A549 (cell line): Measurements from ENCODE around the gene HPD. TPM values are rescaled to one million over a fixed set of nuclear protein-coding genes. Genes with fewer than 3 reads are reported as not detected.
"Not testable (repeated sequence)": the region's sequence is repeated elsewhere in the genome, so short reads cannot be mapped to it uniquely, and the experiment has no call there.

Experiments
- ATAC-seq, 2 experiments: fragments of 200-7000 bp in 1 of 2; fragments of >200 bp in 1 of 2; cut with Nextera tagmentation in 1 of 2; cut with Tn5 transposase in 1 of 2; 3 replicates each; pipeline versions ENCODE4 v1.8.0 to v1.9.1; 2018 to 2020; ENCODE audit warnings: mild to moderate bottlenecking in 1 of 2, moderate library complexity in 1 of 2
- CTCF ChIA-PET: fragments of 300-600 bp; sonication (Branson Sonifier 250); formaldehyde crosslinking; extraction: SDS; loops from one replicate; lab custom pipeline; 2021; ENCODE audit warnings: antibody characterized with exemption, inconsistent platforms; lab: Yijun Ruan, JAX
- POLR2A ChIA-PET: fragments of 350-600 bp; formaldehyde crosslinking; extraction: SDS; loops from one replicate; lab custom pipeline; 2021; ENCODE audit warnings: antibody characterized with exemption, inconsistent platforms; lab: Yijun Ruan, JAX
- DNase-seq, 2 experiments: peaks; one replicate each; pipeline versions ENCODE4 v3.0.0 to v3.0.0-alpha.2; 2011 to 2016; ENCODE audit warnings: low read depth in 1 of 2, low spot score in 1 of 2
- FAIRE-seq: peaks from 2 replicates; lab custom pipeline; 2011; peaks lifted over from hg19 to GRCh38; lab: Jason Lieb, UNC
- H3K27ac ChIP-seq, 2 experiments: fragments of >200 bp; sonication (Bioruptor Twin); formaldehyde crosslinking; 3 replicates each; pipeline ENCODE4 v1.5.1; 2016 to 2017
- H3K4me1 ChIP-seq: fragments of >200 bp; sonication (Bioruptor Twin); formaldehyde crosslinking; 3 replicates; pipeline ENCODE4 v1.6.1; 2016
- H3K4me2 ChIP-seq: fragments of >200 bp; sonication (Bioruptor Twin); formaldehyde crosslinking; 3 replicates; pipeline ENCODE4 v1.6.1; 2016
- H3K4me3 ChIP-seq: fragments of >200 bp; sonication (Bioruptor Twin); formaldehyde crosslinking; 3 replicates; pipeline ENCODE4 v1.5.1; 2016
- H3K9me3 ChIP-seq: fragments of >200 bp; sonication (Bioruptor Twin); formaldehyde crosslinking; 3 replicates; pipeline ENCODE4 v1.6.1; 2016
- CBX2 ChIP-seq: fragments of 200-600 bp; sonication (generic); IDR thresholded peaks from 2 replicates; pipeline ENCODE4 v1.6.1; 2016; ENCODE audit warnings: low read depth, mild to moderate bottlenecking, borderline replicate concordance
- CHD4 ChIP-seq: fragments of 200-600 bp; sonication (generic); IDR thresholded peaks from 2 replicates; pipeline ENCODE4 v1.6.1; 2016; ENCODE audit warnings: antibody characterized with exemption, mild to moderate bottlenecking, borderline replicate concordance
- EHF ChIP-seq: fragments of 250-450 bp; sonication (Bioruptor Pico); IDR thresholded peaks from 2 replicates; pipeline ENCODE4 v1.5.0; 2020; ENCODE audit warnings: mild to moderate bottlenecking
- EHMT2 ChIP-seq: fragments of 200-600 bp; sonication (generic); IDR thresholded peaks from 2 replicates; pipeline ENCODE4 v1.6.1; 2016; ENCODE audit warnings: antibody characterized with exemption, low read depth, mild to moderate bottlenecking, moderate library complexity
- ESRRA ChIP-seq: fragments of 150-350 bp; IDR thresholded peaks from 2 replicates; pipeline ENCODE4 v1.6.1; 2014; ENCODE audit warnings: mild to moderate bottlenecking, low read length, borderline replicate concordance
- FOSB ChIP-seq: fragments of 250-450 bp; sonication (Bioruptor Pico); IDR thresholded peaks from 2 replicates; pipeline ENCODE4 v1.5.0; 2020; ENCODE audit warnings: mild to moderate bottlenecking, moderate library complexity
- FOSL2 ChIP-seq, 2 experiments: fragments of 450-650 bp in 1 of 2; fragments of >200 bp in 1 of 2; sonication (Bioruptor Twin) in 1 of 2; formaldehyde crosslinking; IDR thresholded peaks; 2 replicates each; pipeline versions ENCODE4 v1.5.0 to v1.6.1; 2016 to 2020; ENCODE audit warnings: mild to moderate bottlenecking in 1 of 2, moderate library complexity in 1 of 2
- HDAC2 ChIP-seq: fragments of 200-600 bp; sonication (generic); IDR thresholded peaks from 2 replicates; pipeline ENCODE4 v1.6.1; 2016
- HOXB5 ChIP-seq: fragments of 250-450 bp; sonication (Bioruptor Pico); IDR thresholded peaks from 2 replicates; pipeline ENCODE4 v1.5.0; 2020; ENCODE audit warnings: mild to moderate bottlenecking, moderate library complexity
- JUN ChIP-seq, 2 experiments: fragments of >200 bp; sonication (Bioruptor Twin); formaldehyde crosslinking; IDR thresholded peaks; 2 replicates in 1 of 2; 3 replicates in 1 of 2; pipeline ENCODE4 v1.6.1; 2016 to 2017
- KDM1A ChIP-seq: fragments of 200-600 bp; sonication (generic); IDR thresholded peaks from 2 replicates; pipeline ENCODE4 v1.6.1; 2016; ENCODE audit warnings: low read depth, mild to moderate bottlenecking
- NR3C1 ChIP-seq: fragments of >200 bp; sonication (Bioruptor Twin); formaldehyde crosslinking; IDR thresholded peaks from 3 replicates; pipeline ENCODE4 v1.6.1; 2017
- PHF8 ChIP-seq: fragments of 200-600 bp; sonication (generic); IDR thresholded peaks from 2 replicates; pipeline ENCODE4 v1.6.1; 2016; ENCODE audit warnings: low read depth, mild to moderate bottlenecking, antibody characterized with exemption, moderate library complexity, borderline replicate concordance
- RAD21 ChIP-seq, 2 experiments: fragments of >200 bp in 1 of 2; sonication (Bioruptor Twin) in 1 of 2; formaldehyde crosslinking in 1 of 2; IDR thresholded peaks in 1 of 2; conservative IDR thresholded peaks in 1 of 2; 2 replicates in 1 of 2; 3 replicates in 1 of 2; pipeline ENCODE4 v1.6.1; 2012 to 2018; ENCODE audit warnings: inconsistent platforms in 1 of 2
- RCOR1 ChIP-seq: fragments of 150-350 bp; IDR thresholded peaks from 2 replicates; pipeline ENCODE4 v1.6.1; 2014; ENCODE audit warnings: antibody characterized with exemption, low read length, low read depth
- ZNF302 ChIP-seq: fragments of 250-450 bp; sonication (Bioruptor Pico); IDR thresholded peaks from 2 replicates; pipeline ENCODE4 v1.9.0; 2021; ENCODE audit warnings: inconsistent platforms, mild to moderate bottlenecking, moderate library complexity
- ZSCAN20 ChIP-seq: fragments of 250-450 bp; sonication (Bioruptor Pico); IDR thresholded peaks from 2 replicates; pipeline ENCODE4 v1.8.0; 2022; ENCODE audit warnings: mild to moderate bottlenecking, moderate library complexity
- WGBS: methylation state at CpG from one replicate; pipeline ENCODE4 v1.1.6; 2017; ENCODE audit errors: missing lambda C conversion rate; 5-methylcytosine and 5-hydroxymethylcytosine counted together
- polyA plus RNA-seq, 4 experiments: library from polyadenylated mRNA; depleted of rRNA in 3 of 4; stranded (reverse); fragments of >200 nt; fragmentation: RNase III in 1 of 4; extraction: RNeasy Plus Mini Kit Qiagen cat#74134 plus additional on column Dnase treatment in 1 of 4; gene quantifications; 2 replicates in 3 of 4; 3 replicates in 1 of 4; pipeline ENCODE4 v1.2.3, GENCODE V29; 2011 to 2017
- TF ChIP-seq, protein P1 (sequence below): fragments of 250-450 bp; sonication (Bioruptor Pico); IDR thresholded peaks from 2 replicates; pipeline ENCODE4 v1.5.0; 2020; ENCODE audit warnings: low read depth, mild to moderate bottlenecking, moderate library complexity
- TF ChIP-seq, protein P2 (sequence below): fragments of 200-600 bp; sonication (generic); IDR thresholded peaks from 2 replicates; pipeline ENCODE4 v1.6.1; 2016; ENCODE audit warnings: antibody characterized with exemption, mild to moderate bottlenecking, moderate library complexity
- TF ChIP-seq, protein P3 (sequence below): fragments of 250-450 bp; sonication (Bioruptor Pico); IDR thresholded peaks from 2 replicates; pipeline ENCODE4 v1.5.0; 2021; ENCODE audit warnings: mild to moderate bottlenecking, moderate library complexity, borderline replicate concordance
- TF ChIP-seq, protein P4 (sequence below): IDR thresholded peaks from 2 replicates; pipeline ENCODE4 v1.6.1; 2012

Gene HPD
- polyA plus RNA-seq, 2 of the 4 experiments (the other 2 are of a cell fraction), result 1.7 to 1.8 TPM

DNA sequence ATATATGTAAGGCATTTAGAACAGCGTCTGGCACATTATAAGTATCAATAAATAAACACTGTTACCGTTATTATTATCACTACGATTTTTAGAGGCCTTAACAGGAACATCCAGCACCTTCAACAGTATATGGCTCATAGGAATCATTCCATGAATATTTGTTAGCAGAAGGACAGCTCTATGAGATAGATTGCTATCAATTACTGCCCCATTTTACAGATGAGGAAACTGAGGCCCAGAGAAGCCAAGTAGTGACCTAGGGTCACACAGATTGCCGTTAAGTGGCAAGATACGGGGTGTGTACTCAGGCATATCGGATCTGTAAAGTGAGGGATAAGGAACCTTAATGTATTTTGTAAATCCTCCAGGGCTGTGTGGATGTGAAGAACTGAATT is 29.4 kb upstream of the HPD start:
- H3K4me2 ChIP-seq, result peak overlapping the region; percentile 82
- ATAC-seq, result no peak
- peak overlapping the region; percentile 69 for H3K4me3 ChIP-seq
- POLR2A ChIA-PET, result interaction anchor here (0.6 to 2.4 kb wide), 11 partner anchors 17 to 133 kb away, joined by 3 to 20 read pairs (median 5); partner anchors contain the start of gene BCL7A
- WGBS, result 24% methylated on average over 6 of the region's 6 CpGs
- no peaks in the 10 kb centered on the region for H3K9me3 ChIP-seq
- no peak for DNase-seq
- H3K4me1 ChIP-seq, result peaks cover 16% of the 10 kb centered on the region
- TF ChIP-seq RCOR1, result peak; percentile 84; the same call in 1 of the 2 replicates
- TF ChIP-seq EHMT2, result no peak
- TF ChIP-seq ZNF302 (CRISPR knock-in tag), result no peak
- TF ChIP-seq JUN (IDR thresholded peaks at IDR 0.05), result no peak
- peak; percentile 45; the same call in 1 of the 2 replicates for TF ChIP-seq PHF8
- peak; percentile 100 for TF ChIP-seq KDM1A
- peak; percentile 99 for TF ChIP-seq CHD4
- peak; percentile 98 for TF ChIP-seq HDAC2
- no peak for TF ChIP-seq ZSCAN20 (CRISPR knock-in tag)
- TF ChIP-seq, protein P1, sequence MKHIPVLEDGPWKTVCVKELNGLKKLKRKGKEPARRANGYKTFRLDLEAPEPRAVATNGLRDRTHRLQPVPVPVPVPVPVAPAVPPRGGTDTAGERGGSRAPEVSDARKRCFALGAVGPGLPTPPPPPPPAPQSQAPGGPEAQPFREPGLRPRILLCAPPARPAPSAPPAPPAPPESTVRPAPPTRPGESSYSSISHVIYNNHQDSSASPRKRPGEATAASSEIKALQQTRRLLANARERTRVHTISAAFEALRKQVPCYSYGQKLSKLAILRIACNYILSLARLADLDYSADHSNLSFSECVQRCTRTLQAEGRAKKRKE (CRISPR knock-in tag), result peak; percentile 88; the same call in 1 of the 2 replicates
- TF ChIP-seq FOSB, result peak; percentile 22; the same call in 1 of the 2 replicates
- TF ChIP-seq, all 56 proteins: peak for 7
- CTCF ChIA-PET, result interaction anchor here (0.6 to 9.1 kb wide), 33 partner anchors 9 to 190 kb away, joined by 3 to 195 read pairs (median 4); partner anchors contain the start of gene RHOF
- peak overlapping the region; percentile 86 to 92 for H3K27ac ChIP-seq
- no peak for FAIRE-seq

DNA sequence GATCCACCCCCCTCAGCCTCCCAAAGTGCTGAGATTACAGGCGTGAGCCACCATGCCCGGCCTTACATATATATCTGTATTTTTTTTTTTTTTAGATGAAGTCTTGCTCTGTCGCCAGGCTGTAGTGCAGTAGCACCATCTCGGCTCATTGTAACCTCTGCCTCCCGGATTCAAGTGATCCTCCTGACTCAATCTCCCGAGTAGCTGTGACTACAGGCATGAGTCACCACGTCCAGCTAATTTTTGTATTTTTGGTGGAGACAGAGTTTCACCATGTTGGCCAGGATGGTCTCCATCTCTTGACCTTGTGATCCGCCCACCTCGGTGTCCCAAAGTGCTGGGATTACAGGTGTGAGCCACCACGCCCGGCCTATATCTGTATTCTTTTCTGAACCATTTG is 26.5 kb upstream of the HPD start:
- WGBS, result 77% methylated on average over 11 of the region's 11 CpGs
- ChIA-PET POLR2A (interaction anchor here (0.7 kb wide), 1 partner anchor 85 kb away, joined by 3 read pairs; no protein-coding TSS in a partner anchor), CTCF (interaction anchor here (0.6 to 3.2 kb wide), 4 partner anchors 46 to 544 kb away, joined by 3 to 26 read pairs (median 4); partner anchors contain the start of gene RHOF)
- FAIRE-seq; ATAC-seq; H3K4me2 ChIP-seq; H3K4me3 ChIP-seq; H3K9me3 ChIP-seq; DNase-seq; H3K4me1 ChIP-seq; H3K27ac ChIP-seq; TF ChIP-seq FOSL2 (IDR thresholded peaks at IDR 0.05): not testable (repeated sequence)
- peak; percentile 29; the same call in 1 of the 2 replicates for TF ChIP-seq FOSL2 (CRISPR knock-in tag; IDR thresholded peaks at IDR 0.05)

DNA sequence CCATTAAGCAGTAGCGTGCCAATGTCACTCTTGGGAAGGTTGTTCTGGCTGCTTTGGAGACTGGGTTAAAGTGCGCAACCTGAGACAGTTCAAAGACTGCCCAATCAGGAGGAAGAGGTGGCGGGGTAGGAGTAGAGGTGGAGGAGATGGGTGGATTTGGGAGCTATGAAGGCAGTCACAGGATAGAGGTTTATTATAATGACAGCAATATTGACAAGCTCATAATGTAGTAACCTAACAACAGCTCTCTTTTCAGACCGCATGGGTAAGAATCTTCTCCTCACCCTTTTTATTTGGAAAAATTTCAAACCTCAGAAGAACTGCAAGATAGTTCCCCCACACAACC is 24.6 kb upstream of the HPD start:
- ChIA-PET POLR2A (no interaction called here), CTCF (interaction anchor here (1.2 to 3.2 kb wide), 3 partner anchors 10 to 89 kb away, joined by 3 to 26 read pairs (median 4); partner anchors contain the start of gene RHOF)
- Histone ChIP-seq H3K9me3 (no peaks in the 10 kb centered on the region), H3K4me3 (no peak overlapping the region), H3K4me2 (no peak overlapping the region), H3K27ac (no peak overlapping the region), H3K4me1 (0 out of 3 replicates have a peak, but pooled peaks cover 3% of the 10 kb centered on the region)
- TF ChIP-seq, protein P2, sequence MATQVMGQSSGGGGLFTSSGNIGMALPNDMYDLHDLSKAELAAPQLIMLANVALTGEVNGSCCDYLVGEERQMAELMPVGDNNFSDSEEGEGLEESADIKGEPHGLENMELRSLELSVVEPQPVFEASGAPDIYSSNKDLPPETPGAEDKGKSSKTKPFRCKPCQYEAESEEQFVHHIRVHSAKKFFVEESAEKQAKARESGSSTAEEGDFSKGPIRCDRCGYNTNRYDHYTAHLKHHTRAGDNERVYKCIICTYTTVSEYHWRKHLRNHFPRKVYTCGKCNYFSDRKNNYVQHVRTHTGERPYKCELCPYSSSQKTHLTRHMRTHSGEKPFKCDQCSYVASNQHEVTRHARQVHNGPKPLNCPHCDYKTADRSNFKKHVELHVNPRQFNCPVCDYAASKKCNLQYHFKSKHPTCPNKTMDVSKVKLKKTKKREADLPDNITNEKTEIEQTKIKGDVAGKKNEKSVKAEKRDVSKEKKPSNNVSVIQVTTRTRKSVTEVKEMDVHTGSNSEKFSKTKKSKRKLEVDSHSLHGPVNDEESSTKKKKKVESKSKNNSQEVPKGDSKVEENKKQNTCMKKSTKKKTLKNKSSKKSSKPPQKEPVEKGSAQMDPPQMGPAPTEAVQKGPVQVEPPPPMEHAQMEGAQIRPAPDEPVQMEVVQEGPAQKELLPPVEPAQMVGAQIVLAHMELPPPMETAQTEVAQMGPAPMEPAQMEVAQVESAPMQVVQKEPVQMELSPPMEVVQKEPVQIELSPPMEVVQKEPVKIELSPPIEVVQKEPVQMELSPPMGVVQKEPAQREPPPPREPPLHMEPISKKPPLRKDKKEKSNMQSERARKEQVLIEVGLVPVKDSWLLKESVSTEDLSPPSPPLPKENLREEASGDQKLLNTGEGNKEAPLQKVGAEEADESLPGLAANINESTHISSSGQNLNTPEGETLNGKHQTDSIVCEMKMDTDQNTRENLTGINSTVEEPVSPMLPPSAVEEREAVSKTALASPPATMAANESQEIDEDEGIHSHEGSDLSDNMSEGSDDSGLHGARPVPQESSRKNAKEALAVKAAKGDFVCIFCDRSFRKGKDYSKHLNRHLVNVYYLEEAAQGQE, result no peak
- TF ChIP-seq ESRRA (no peak), EHF (CRISPR knock-in tag) (no peak), NR3C1 (no peak), CBX2 (no peak), ZSCAN20 (CRISPR knock-in tag) (no peak), HOXB5 (CRISPR knock-in tag) (no peak), RAD21 (conservative IDR thresholded peaks at IDR 0.05 in 1 of 2, IDR thresholded peaks at IDR 0.05 in 1 of 2) (no peak), EHMT2 (no peak)
- TF ChIP-seq, protein P3, sequence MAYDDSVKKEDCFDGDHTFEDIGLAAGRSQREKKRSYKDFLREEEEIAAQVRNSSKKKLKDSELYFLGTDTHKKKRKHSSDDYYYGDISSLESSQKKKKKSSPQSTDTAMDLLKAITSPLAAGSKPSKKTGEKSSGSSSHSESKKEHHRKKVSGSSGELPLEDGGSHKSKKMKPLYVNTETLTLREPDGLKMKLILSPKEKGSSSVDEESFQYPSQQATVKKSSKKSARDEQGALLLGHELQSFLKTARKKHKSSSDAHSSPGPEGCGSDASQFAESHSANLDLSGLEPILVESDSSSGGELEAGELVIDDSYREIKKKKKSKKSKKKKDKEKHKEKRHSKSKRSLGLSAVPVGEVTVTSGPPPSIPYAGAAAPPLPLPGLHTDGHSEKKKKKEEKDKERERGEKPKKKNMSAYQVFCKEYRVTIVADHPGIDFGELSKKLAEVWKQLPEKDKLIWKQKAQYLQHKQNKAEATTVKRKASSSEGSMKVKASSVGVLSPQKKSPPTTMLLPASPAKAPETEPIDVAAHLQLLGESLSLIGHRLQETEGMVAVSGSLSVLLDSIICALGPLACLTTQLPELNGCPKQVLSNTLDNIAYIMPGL (CRISPR knock-in tag), result no peak
- TF ChIP-seq, protein P4, sequence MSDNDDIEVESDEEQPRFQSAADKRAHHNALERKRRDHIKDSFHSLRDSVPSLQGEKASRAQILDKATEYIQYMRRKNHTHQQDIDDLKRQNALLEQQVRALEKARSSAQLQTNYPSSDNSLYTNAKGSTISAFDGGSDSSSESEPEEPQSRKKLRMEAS, result no peak
- ATAC-seq (peak; percentile 28 to 61; a peak in 3 of 6 replicates), FAIRE-seq (no peak), DNase-seq (no peak)
- 85% methylated on average over 4 of the region's 4 CpGs for WGBS

DNA sequence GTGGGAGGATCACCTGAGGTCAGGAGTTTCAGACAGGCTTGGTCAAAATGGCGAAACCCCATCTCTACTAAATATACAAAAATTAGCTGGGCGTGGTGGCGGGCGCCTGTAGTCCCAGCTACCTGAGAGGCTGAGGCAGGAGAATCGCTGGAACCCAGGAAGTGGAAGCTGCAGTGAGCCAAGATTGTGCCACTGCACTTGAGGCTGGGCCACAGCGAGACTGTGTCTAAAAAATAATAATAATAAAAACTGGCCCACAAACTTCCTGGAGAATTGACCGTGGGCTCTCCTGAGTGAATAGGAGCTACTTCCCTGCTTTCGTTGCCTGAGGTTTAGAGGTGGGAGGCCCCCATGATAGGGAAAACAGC is 17.4 kb upstream of the HPD start:
- H3K4me3 ChIP-seq, POLR2A ChIA-PET, H3K27ac ChIP-seq, DNase-seq, H3K9me3 ChIP-seq, H3K4me2 ChIP-seq, H3K4me1 ChIP-seq, ATAC-seq, FAIRE-seq: not testable (repeated sequence)
- CTCF ChIA-PET, result interaction anchor here (0.7 to 2.1 kb wide), 5 partner anchors 12 to 82 kb away, joined by 3 to 7 read pairs (median 4); partner anchors contain the start of gene RHOF
- WGBS, result 91% methylated on average over 8 of the region's 8 CpGs
